ENCODE data around the gene ATP5F1E. TPM values are rescaled to one million over a fixed set of nuclear protein-coding genes. Genes with fewer than 3 reads are reported as not detected.
"Not testable (repeated sequence)": the region's sequence is repeated elsewhere in the genome, so short reads cannot be mapped to it uniquely, and the experiment has no call there.

ATP5F1E gene
- total and polyA plus RNA-seq, 9 of the 15 experiments (the other 6 are each of a cell fraction or from before 2014, with no cell fraction given), result 60.3 to 162 (median 113) TPM

GRCh38 chr20:59042151-59042795 is 10.1 kb upstream of the ATP5F1E start, which contains the start of gene PRELID3B (continued):
- no peak for TF ChIP-seq ZNF518B (CRISPR knock-in tag; IDR thresholded peaks at IDR 0.05)

- POLR2A ChIA-PET, result interaction anchor here (0.9 to 4.5 kb wide), 3 partner anchors 9 to 145 kb away, joined by 3 to 28 read pairs (median 4); partner anchors contain the start of genes ATP5F1E and TUBB1
- Histone ChIP-seq H3K36me3 (ENCODE audit: control insufficient read depth, insufficient read depth, low read length) (peaks cover 46% of the 10 kb centered on the region), H3K79me2 (ENCODE audit: control insufficient read depth, insufficient read depth, low read length) (peaks cover 64% of the 10 kb centered on the region), H3K27ac (ENCODE audit: extremely low read depth, low read depth, low read length) (peak overlapping the region; percentile 83), H3K4me2 (ENCODE audit: insufficient read depth, low read length) (peak overlapping the region; percentile 98), H3K9ac (ENCODE audit: insufficient read depth in 1 of 2, low read depth in 2 of 2, low read length in 2 of 2) (peak overlapping the region; percentile 88 to 89), H2AFZ (ENCODE audit: low read depth, low read length) (peak overlapping the region; percentile 90; the same call in 1 of the 2 replicates), H3K4me3 (peak overlapping the region; percentile 69), H3K4me1 (replicated peaks in 1 of 2; ENCODE audit: control insufficient read depth in 2 of 2, insufficient read depth in 2 of 2, low read length in 2 of 2) (peaks cover 12 to 21% of the 10 kb centered on the region in 2 experiments; a peak in 4 of 5 replicates)
- CTCF ChIA-PET (ENCODE audit: low intra/inter-chr PET ratio); H3K9me1 ChIP-seq (ENCODE audit: control insufficient read depth, insufficient read depth, low read length); ATAC-seq; H3K27me3 ChIP-seq (ENCODE audit: control insufficient read depth in 2 of 2, insufficient read depth in 2 of 2, low read length in 2 of 2); BruUV-seq (replicated peaks); DNase-seq (ENCODE audit: extremely low read depth in 1 of 4, low spot score in 3 of 4); H3K9me3 ChIP-seq (replicated peaks; ENCODE audit: control insufficient read depth, insufficient read depth, low read depth, low read length); H4K20me1 ChIP-seq (replicated peaks; ENCODE audit: control insufficient read depth, insufficient read depth, low read length); in situ Hi-C loops (cut with MboI); intact Hi-C loops (cut with micrococcal nuclease); FAIRE-seq: not testable (repeated sequence)
- 11% methylated on average over 16 of the region's 16 CpGs for WGBS (ENCODE audit: insufficient coverage, low coverage, missing lambda C conversion rate)
- TF ChIP-seq RBM25 (IDR thresholded peaks at IDR 0.05; ENCODE audit: low read depth, low read length, severe bottlenecking) (peak; percentile 15), SMARCA5 (IDR thresholded peaks at IDR 0.05) (0 out of 2 replicates have a peak, but pooled peaks have one; percentile 15), ZNF121 (CRISPR knock-in tag; conservative IDR thresholded peaks at IDR 0.05) (peak; percentile 83)
Observed at GRCh38 chr20:59041487-59041886, 9.4 kb upstream of the ATP5F1E start.
